IPS-15b (cell line): Measurements from ENCODE around the gene LAP3.
"Not testable (repeated sequence)": the region's sequence is repeated elsewhere in the genome, so short reads cannot be mapped to it uniquely, and the experiment has no call there.

Experiments used
- H3K27me3 ChIP-seq: one replicate; pipeline ENCODE4 v1.6.1; 2013; ENCODE audit warnings: low read length; ENCODE audit not compliant: control insufficient read depth, insufficient read depth
- H3K36me3 ChIP-seq: one replicate; pipeline ENCODE4 v1.6.1; 2013; ENCODE audit warnings: low read length; ENCODE audit not compliant: control insufficient read depth, insufficient read depth
- H3K4me1 ChIP-seq: one replicate; pipeline ENCODE4 v1.6.1; 2013; ENCODE audit warnings: mild to moderate bottlenecking, low read length; ENCODE audit not compliant: control insufficient read depth, insufficient read depth
- H3K4me3 ChIP-seq: one replicate; pipeline ENCODE4 v1.5.1; 2013; ENCODE audit warnings: low read depth, low read length
- H3K9ac ChIP-seq: one replicate; pipeline ENCODE4 v1.6.1; 2013; ENCODE audit warnings: low read depth, mild to moderate bottlenecking, low read length
- H3K9me3 ChIP-seq: one replicate; pipeline ENCODE4 v1.6.1; 2013; ENCODE audit warnings: mild to moderate bottlenecking, low read length; ENCODE audit not compliant: control insufficient read depth, insufficient read depth

The LAP3 gene

GRCh38 chr4:17576932-17577664 lies at the start of gene LAP3:
LAP3 (plus strand) TSS chr4:17577198; CDS start chr4:17577466, 268 bp downstream.
- H3K9ac ChIP-seq: peak within 1 kb of the TSS; percentile 81
- peaks cover 4% of the 10 kb centered on the region for H3K27me3 ChIP-seq
- peaks cover 6% of the 10 kb centered on the region for H3K4me1 ChIP-seq
- H3K9me3 ChIP-seq: no peaks in the 10 kb centered on the region
- H3K4me3 ChIP-seq: peak within 1 kb of the TSS; percentile 76
- peaks cover 3% of the 10 kb centered on the region for H3K36me3 ChIP-seq

GRCh38 chr4:17528551-17529165 lies 48.3 kb upstream of the LAP3 start:
- Histone ChIP-seq H3K4me3 (no peak overlapping the region), H3K9me3 (no peaks in the 10 kb centered on the region), H3K27me3 (no peaks in the 10 kb centered on the region), H3K36me3 (no peaks in the 10 kb centered on the region), H3K4me1 (no peaks in the 10 kb centered on the region), H3K9ac (no peak overlapping the region)

GRCh38 chr4:17531538-17532285 lies 45.3 kb upstream of the LAP3 start:
- Histone ChIP-seq H3K4me1 (no peaks in the 10 kb centered on the region), H3K9ac (no peak overlapping the region), H3K36me3 (no peaks in the 10 kb centered on the region), H3K4me3 (no peak overlapping the region), H3K27me3 (no peaks in the 10 kb centered on the region), H3K9me3 (no peaks in the 10 kb centered on the region)

GRCh38 chr4:17534705-17535104 lies 42.3 kb upstream of the LAP3 start:
- no peak overlapping the region for H3K9ac ChIP-seq
- no peaks in the 10 kb centered on the region for H3K36me3 ChIP-seq
- no peak overlapping the region for H3K4me3 ChIP-seq
- no peaks in the 10 kb centered on the region for H3K4me1 ChIP-seq
- no peaks in the 10 kb centered on the region for H3K27me3 ChIP-seq
- H3K9me3 ChIP-seq: no peaks in the 10 kb centered on the region

GRCh38 chr4:17535242-17535641 lies 41.8 kb upstream of the LAP3 start:
- H3K4me1 ChIP-seq: no peaks in the 10 kb centered on the region
- H3K36me3 ChIP-seq: no peaks in the 10 kb centered on the region
- no peak overlapping the region for H3K4me3 ChIP-seq
- H3K27me3 ChIP-seq: no peaks in the 10 kb centered on the region
- no peak overlapping the region for H3K9ac ChIP-seq
- no peaks in the 10 kb centered on the region for H3K9me3 ChIP-seq

GRCh38 chr4:17535906-17536305 lies 41.1 kb upstream of the LAP3 start:
- no peak overlapping the region for H3K9ac ChIP-seq
- no peaks in the 10 kb centered on the region for H3K9me3 ChIP-seq
- no peaks in the 10 kb centered on the region for H3K4me1 ChIP-seq
- H3K4me3 ChIP-seq: no peak overlapping the region
- no peaks in the 10 kb centered on the region for H3K36me3 ChIP-seq
- H3K27me3 ChIP-seq: no peaks in the 10 kb centered on the region

GRCh38 chr4:17537060-17537459 lies 39.9 kb upstream of the LAP3 start:
- not testable (repeated sequence) for H3K27me3 ChIP-seq, H3K36me3 ChIP-seq

GRCh38 chr4:17544205-17544604 lies 32.8 kb upstream of the LAP3 start:
- H3K27me3 ChIP-seq: peaks cover 12% of the 10 kb centered on the region
- no peaks in the 10 kb centered on the region for H3K9me3 ChIP-seq
- H3K4me1 ChIP-seq: peaks cover 11% of the 10 kb centered on the region
- no peak overlapping the region for H3K4me3 ChIP-seq
- no peaks in the 10 kb centered on the region for H3K36me3 ChIP-seq
- no peak overlapping the region for H3K9ac ChIP-seq

More at GRCh38 chr4:17537060-17537459, 39.9 kb upstream of the LAP3 start:
- H3K4me3 ChIP-seq, H3K4me1 ChIP-seq, H3K9me3 ChIP-seq, H3K9ac ChIP-seq: not testable (repeated sequence)

GRCh38 chr4:17544831-17545234 lies 32.2 kb upstream of the LAP3 start:
- Histone ChIP-seq H3K9me3 (no peaks in the 10 kb centered on the region), H3K4me1 (peaks cover 11% of the 10 kb centered on the region), H3K36me3 (no peaks in the 10 kb centered on the region), H3K27me3 (peaks cover 12% of the 10 kb centered on the region), H3K4me3 (no peak overlapping the region), H3K9ac (no peak overlapping the region)

- Histone ChIP-seq H3K9ac (no peak overlapping the region), H3K36me3 (no peaks in the 10 kb centered on the region), H3K9me3 (no peaks in the 10 kb centered on the region), H3K4me1 (peaks cover 11% of the 10 kb centered on the region), H3K4me3 (no peak overlapping the region), H3K27me3 (peaks cover 12% of the 10 kb centered on the region)
Observed at GRCh38 chr4:17545374-17546140, 31.4 kb upstream of the LAP3 start.

- H3K9me3 ChIP-seq: no peaks in the 10 kb centered on the region
- H3K36me3 ChIP-seq: no peaks in the 10 kb centered on the region
- H3K9ac ChIP-seq: no peak overlapping the region
- H3K4me1 ChIP-seq: peaks cover 11% of the 10 kb centered on the region
- peaks cover 12% of the 10 kb centered on the region for H3K27me3 ChIP-seq
- no peak overlapping the region for H3K4me3 ChIP-seq
Observed at GRCh38 chr4:17546222-17546621, 30.8 kb upstream of the LAP3 start.
